A549 (cell line): ENCODE data around the gene CIRBP.

Source experiments
- CBX2 ChIP-seq: fragments of 200-600 bp; sonication (generic); IDR thresholded peaks from 2 replicates; pipeline ENCODE4 v1.6.1; 2016; ENCODE audit warnings: low read depth, mild to moderate bottlenecking, borderline replicate concordance
- CTCF ChIP-seq: fragments of >200 bp; sonication (Bioruptor Twin); formaldehyde crosslinking; IDR thresholded peaks from 3 replicates; pipeline ENCODE4 v1.5.1; 2016
- ELK1 ChIP-seq: fragments of 150-350 bp; IDR thresholded peaks from 2 replicates; pipeline ENCODE4 v1.6.1; 2014; ENCODE audit warnings: low read depth, mild to moderate bottlenecking, low read length
- ESRRA ChIP-seq: fragments of 150-350 bp; IDR thresholded peaks from 2 replicates; pipeline ENCODE4 v1.6.1; 2014; ENCODE audit warnings: mild to moderate bottlenecking, low read length, borderline replicate concordance
- HMGXB4 ChIP-seq: fragments of 250-450 bp; sonication (Bioruptor Pico); IDR thresholded peaks from 2 replicates; pipeline ENCODE4 v1.5.0; 2021; ENCODE audit warnings: mild to moderate bottlenecking, moderate library complexity, borderline replicate concordance
- JUN ChIP-seq, 2 experiments: fragments of >200 bp; sonication (Bioruptor Twin); formaldehyde crosslinking; IDR thresholded peaks; 2 replicates in 1 of 2; 3 replicates in 1 of 2; pipeline ENCODE4 v1.6.1; 2016 to 2017
- POLR2A ChIP-seq: IDR thresholded peaks from 2 replicates; pipeline ENCODE4 v1.6.1; 2012; ENCODE audit warnings: mild to moderate bottlenecking, low read length
- RAD21 ChIP-seq, 2 experiments: fragments of >200 bp in 1 of 2; sonication (Bioruptor Twin) in 1 of 2; formaldehyde crosslinking in 1 of 2; IDR thresholded peaks in 1 of 2; conservative IDR thresholded peaks in 1 of 2; 2 replicates in 1 of 2; 3 replicates in 1 of 2; pipeline ENCODE4 v1.6.1; 2012 to 2018; ENCODE audit warnings: inconsistent platforms in 1 of 2

GRCh38 chr19:1255186-1256161 lies 13.7 kb upstream of the CIRBP start:
- TF ChIP-seq POLR2A (no peak), CBX2 (no peak), RAD21 (conservative IDR thresholded peaks at IDR 0.05 in 1 of 2, IDR thresholded peaks at IDR 0.05 in 1 of 2) (no peak), HMGXB4 (CRISPR knock-in tag) (no peak), CTCF (no peak), JUN (IDR thresholded peaks at IDR 0.05) (peak in 1 of 2 experiments; percentile 19; a peak in 1 of 5 replicates), ELK1 (no peak), ESRRA (no peak)
